NT2/D1 (cell line): Measurements from ENCODE around the gene DPH6.

Source experiments
- DNase-seq: peaks from one replicate; pipeline ENCODE4 v3.0.0-alpha.2; 2011; ENCODE audit warnings: low read depth, low spot score
- H3K27me3 ChIP-seq: 2 replicates; pipeline ENCODE4 v1.6.0; 2011; ENCODE audit warnings: mild to moderate bottlenecking; ENCODE audit not compliant: insufficient read length, insufficient read depth
- H3K36me3 ChIP-seq: 2 replicates; pipeline ENCODE4 v1.6.1; 2011; ENCODE audit warnings: mild to moderate bottlenecking, low read length, mixed read lengths; ENCODE audit not compliant: insufficient read depth, insufficient read length
- H3K4me1 ChIP-seq: 2 replicates; pipeline ENCODE4 v1.5.1; 2011; ENCODE audit not compliant: insufficient read depth, insufficient read length
- H3K4me3 ChIP-seq: 2 replicates; pipeline ENCODE4 v1.5.1; 2011; ENCODE audit warnings: low read depth; ENCODE audit not compliant: insufficient read length
- H3K9ac ChIP-seq: 2 replicates; pipeline ENCODE4 v1.6.0; 2011; ENCODE audit warnings: low read depth; ENCODE audit not compliant: insufficient read length
- H3K9me3 ChIP-seq: 2 replicates; pipeline ENCODE4 v1.5.1; 2011; ENCODE audit warnings: mild to moderate bottlenecking, low read length; ENCODE audit not compliant: insufficient read depth
- SUZ12 ChIP-seq: IDR thresholded peaks from 2 replicates; pipeline ENCODE4 v1.6.1; 2011; ENCODE audit not compliant: insufficient read length, insufficient read depth; ENCODE audit errors: extremely low read depth
- YY1 ChIP-seq: IDR thresholded peaks from 2 replicates; pipeline ENCODE4 v1.6.1; 2011; ENCODE audit not compliant: insufficient read length, insufficient read depth
- ZNF274 ChIP-seq: IDR thresholded peaks from 2 replicates; pipeline ENCODE4 v1.6.1; 2011; ENCODE audit warnings: mild to moderate bottlenecking, low read depth, low read length

Gene DPH6

DNA sequence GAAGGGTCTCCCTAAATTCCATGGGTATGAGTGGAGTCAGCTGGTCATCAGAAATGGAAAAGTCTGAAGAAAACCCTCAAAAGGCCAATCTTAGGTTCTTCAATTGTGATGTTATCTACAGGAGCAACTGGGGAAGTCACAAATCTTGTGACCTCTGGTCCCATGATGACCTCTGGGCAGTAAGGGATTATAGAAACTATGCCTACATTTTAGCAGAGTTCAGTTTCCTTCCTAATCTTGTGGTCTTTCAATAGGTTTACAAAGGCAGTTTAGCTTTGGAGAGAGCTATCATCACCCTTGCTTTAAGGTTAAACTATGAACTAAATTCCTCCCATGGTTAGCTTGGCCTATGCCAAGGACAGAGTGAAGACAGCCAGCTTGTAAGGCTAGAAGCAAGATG, 225.1 kb downstream of the DPH6 start:
- Histone ChIP-seq H3K27me3 (no peaks in the 10 kb centered on the region), H3K4me1 (no peaks in the 10 kb centered on the region), H3K9me3 (no peaks in the 10 kb centered on the region), H3K9ac (no peak overlapping the region), H3K4me3 (no peak overlapping the region), H3K36me3 (no peaks in the 10 kb centered on the region)
- DNase-seq = no peak
- TF ChIP-seq ZNF274 = no peak
- TF ChIP-seq YY1 = no peak
- no peak for TF ChIP-seq SUZ12
